OCI-LY3 (cell line): ENCODE results near the gene RNF128.

Source experiments
- CTCF ChIP-seq: fragments of 200-600, 300-600 bp; sonication (generic); IDR thresholded peaks from 2 replicates; pipeline ENCODE4 v1.5.1; 2014; ENCODE audit warnings: antibody characterized with exemption, low read length, low read depth
- EZH2phosphoT487 ChIP-seq: fragments of 200-600 bp; shearing (Covaris generic); IDR thresholded peaks from 2 replicates; pipeline ENCODE4 v1.6.1; 2018; ENCODE audit warnings: antibody characterized with exemption, mixed run types, low read depth

GRCh38 chrX:106751407-106751806 lies 24.9 kb downstream of the RNF128 start:
- TF ChIP-seq CTCF (no peak), EZH2phosphoT487 (no peak)
